NCI-H187 treated with DMSO at 0.1 percent for 48 hours (cell line): ENCODE measurements around the gene TBATA.

Experiments
- DNase-seq: peaks from one replicate; lab custom pipeline; 2025; lab: John Stamatoyannopoulos, UW

Gene TBATA

GRCh38 chr10:70807556-70807955, 22.4 kb upstream of the TBATA start:
- DNase-seq, result no peak

DNA sequence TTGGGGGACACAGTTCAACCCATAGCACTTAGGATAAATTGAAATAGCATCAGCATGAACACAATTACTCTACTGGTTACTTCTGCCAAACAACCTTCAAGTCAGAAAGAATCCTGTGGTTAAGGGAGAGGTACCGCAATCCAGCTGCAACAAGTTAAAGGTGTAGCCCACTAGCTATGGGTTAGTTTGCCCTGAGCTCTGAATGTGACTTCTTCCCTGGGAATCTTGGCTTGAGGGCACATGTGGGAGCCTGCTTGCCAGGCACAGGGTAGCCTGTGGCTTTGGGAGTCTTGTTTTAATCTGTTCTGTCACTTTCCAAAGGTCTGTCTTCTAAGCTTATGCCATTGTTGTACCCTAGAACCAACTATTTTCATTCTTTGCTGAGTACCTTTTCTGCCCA, 21.7 kb upstream of the TBATA start:
- DNase-seq, result no peak

DNA sequence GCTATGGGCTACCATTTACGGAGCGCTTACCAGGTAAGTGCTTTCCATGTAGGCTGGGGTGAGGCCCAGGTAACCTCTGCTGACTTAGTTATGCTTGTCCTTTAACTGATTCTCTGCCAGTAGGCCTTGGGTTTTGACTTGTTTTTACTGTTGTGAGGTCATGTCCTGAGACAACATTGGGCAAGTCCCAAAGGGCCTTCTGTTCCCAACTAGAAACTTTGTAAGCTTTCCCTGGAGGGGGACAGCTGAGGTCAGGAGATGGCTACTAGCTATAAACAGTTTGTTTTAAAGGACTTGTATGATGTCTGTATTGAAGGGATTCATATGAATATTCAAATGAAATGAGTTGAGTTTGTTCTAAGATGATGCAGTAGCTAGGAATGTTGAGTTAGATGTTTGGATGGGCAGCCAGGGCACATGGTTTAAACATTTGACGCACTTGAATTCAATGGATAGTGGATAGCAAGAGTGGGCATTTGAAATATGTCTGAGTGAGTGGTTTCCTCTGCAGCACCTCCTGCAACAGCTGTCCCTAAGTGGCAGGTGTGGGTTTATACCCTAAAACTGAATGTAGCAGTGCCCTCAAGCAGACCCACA, 20.5 kb upstream of the TBATA start:
- no peak for DNase-seq

DNA sequence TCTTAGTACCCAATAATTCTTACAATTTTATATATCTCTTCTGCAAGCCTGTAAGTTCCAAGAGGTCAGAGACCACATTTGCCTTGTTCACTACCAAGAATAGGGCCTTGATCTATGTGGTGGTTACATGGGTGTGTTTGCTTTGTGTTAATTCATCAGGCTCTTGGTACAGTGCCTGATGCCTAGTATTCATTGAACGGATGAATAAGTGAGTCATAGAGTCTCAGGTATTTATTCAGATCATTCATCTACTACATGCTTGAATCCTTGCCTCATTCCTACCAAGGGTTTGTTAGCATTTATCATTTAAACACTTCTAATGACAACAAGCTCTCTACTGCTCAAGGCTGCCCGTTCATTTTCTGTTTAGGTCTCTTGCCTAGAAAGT, 19.2 kb upstream of the TBATA start:
- DNase-seq, result no peak

DNA sequence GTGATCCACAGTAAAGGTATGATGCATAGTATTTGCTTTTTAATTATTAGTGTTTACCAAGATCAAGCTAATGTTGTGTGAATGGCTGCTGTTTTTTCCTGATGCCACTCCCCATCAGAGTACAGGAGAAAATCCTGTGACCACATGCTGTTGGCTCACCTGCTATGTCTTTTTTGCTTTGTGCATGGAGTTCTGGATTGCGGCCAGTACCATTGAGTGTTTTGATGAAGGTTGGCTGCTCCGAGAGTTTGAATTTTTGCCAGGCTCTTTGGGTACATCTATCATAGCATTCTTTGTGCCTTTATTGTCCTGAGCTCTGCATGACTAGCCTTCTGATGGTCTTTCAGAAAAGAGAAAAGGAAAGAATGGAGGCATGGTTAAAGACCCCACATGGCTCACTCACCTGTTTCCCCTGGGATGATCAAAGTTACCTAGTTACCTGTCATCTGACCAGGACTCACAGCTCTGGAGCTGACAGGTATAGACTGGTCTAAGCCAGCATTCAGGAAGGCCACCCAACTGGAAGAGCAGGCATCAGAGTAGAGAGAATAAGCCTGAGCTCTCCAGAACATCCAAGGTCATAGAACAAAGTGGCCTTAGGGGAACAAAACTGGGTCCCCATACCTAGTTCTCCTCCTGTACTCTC, 18.7 kb upstream of the TBATA start:
- DNase-seq, result no peak

DNA sequence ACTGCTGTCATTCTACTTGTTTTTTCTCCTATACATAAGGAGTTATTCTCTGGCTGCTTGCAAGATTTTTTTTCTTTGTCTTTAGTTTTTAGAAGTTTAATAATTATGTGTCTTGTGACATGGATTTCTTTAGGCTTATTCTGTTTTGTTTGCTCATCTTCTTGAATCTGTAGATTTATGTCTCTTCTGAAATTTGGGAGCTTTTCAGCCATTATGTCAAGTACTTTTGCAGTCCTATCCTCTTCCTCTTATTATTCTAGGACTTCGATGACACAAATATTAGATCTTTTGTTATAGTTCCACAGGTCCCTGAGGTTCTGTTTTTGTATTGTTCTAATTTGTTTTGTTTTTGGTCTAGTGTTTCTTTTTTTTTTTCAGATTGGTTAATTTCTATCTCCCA, 16.7 kb upstream of the TBATA start:
- no peak for DNase-seq

- no peak for DNase-seq
These were observed 13.9 kb upstream of the TBATA start for GRCh38 chr10:70799124-70799523.

DNA sequence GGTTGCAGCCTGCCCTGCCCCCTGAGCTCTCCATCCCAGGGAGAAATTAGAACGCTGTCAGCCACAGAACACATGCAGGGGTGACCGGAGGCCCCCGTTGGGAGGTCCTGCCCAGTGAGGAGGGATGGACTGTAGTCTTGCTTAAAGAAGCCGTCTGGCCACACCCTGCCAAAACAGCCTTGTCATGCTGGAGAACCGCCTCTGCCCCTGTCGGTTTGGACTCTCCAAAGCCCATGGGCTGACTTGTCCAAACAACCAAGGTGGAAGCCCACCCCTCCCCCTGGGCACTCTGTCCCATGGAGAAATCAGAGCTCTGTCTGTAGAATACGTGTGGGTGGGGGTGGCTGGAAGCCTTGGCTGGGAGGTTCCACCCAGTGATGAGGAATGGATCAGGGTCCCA, 12.7 kb upstream of the TBATA start:
- DNase-seq, result no peak

GRCh38 chr10:70795613-70796012, 10.4 kb upstream of the TBATA start:
- DNase-seq, result no peak

- DNase-seq, result no peak
These were observed 6.3 kb upstream of the TBATA start for GRCh38 chr10:70791386-70792039.

DNA sequence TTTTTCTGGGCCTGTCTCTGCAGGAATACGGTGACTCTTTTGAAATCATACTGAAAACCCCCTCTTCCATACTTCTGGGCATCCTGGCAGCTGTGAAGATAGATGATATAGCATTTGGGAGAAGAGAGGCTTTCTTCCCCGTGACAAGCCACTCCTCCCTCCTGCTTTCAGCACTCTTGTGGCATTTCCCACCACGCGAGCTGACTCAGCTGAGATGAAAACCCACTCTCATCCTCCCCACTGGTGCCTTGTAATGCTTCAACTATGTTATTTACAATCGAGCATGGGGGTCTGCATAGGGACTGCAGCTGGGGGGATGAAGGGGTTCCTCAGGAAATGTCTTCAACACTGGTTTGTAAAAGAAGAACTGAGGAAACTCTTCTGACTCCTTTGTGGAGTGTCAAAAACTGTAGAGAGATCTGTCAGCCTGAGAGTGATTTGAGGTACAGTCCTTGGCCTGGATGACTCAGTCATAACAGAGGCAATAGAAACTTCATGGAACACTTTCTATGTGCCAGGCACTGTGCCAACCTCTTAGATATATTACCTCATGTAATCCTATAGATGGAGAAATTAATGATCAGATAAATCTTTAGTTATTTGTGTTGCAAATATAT, 1.7 kb upstream of the TBATA start:
- no peak for DNase-seq

DNA sequence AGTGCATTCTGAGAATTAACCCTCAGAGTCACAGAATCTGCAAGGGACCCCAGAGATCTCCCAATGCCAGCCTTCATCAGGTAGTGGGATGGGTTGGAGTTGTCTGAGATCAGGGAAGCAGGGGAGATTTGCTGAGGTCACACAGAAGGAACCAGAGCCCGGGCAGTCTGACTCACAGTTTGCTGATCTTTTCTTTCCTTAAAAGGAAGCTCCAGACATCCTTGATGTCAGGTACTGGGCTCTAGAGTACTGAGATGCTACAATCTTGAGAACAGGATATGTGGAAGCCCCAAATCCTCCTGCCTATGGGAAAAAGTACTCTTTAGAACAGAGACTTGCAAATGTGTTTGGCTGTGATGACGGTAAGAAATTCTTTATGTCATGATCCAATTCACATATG, 706 bp downstream of the TBATA start:
- no peak for DNase-seq

- no peak for DNase-seq
These were observed 1.2 kb downstream of the TBATA start for GRCh38 chr10:70784016-70784415.

- no peak for DNase-seq
These were observed 2.2 kb downstream of the TBATA start for GRCh38 chr10:70782746-70783680.

DNA sequence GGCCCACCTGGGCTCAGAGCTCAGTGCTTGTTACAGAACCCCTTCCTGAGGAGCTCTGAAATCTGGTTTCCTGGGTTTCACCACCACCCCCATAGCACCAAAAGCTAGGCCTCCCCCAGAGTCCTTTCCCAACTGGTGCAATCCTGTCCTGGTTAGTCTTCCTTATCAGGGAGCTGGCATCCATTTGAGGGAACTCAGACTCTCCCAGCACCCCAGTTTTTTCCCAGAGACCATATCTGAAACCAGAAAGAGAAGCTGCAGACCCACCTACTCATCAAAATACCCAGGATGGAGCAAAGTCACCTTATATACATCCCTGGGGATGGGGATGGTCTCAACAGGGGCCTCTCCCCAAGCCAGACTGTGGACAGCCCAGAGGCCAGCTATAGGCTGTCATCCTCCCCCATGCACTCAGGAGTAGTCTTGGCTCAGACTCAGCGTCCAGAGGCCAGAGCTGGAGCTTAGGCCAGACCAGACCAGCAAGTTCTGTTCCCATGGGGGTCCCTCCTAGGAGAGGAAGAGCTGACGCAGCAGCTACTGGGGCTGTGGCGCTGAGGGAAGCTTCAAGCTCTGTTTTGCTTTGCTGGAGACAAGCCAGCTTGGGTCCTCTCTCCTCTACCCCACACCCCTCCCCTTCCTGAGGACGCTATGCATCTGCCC, 3.0 kb downstream of the TBATA start:
- DNase-seq, result no peak

GRCh38 chr10:70781461-70782051, 3.6 kb downstream of the TBATA start:
- no peak for DNase-seq

- DNase-seq, result no peak
These were observed 4.4 kb downstream of the TBATA start for GRCh38 chr10:70780772-70781171.

- no peak for DNase-seq
These were observed 4.8 kb downstream of the TBATA start for GRCh38 chr10:70780370-70780760.

- DNase-seq, result no peak
These were observed 5.4 kb downstream of the TBATA start for GRCh38 chr10:70779511-70780369.

DNA sequence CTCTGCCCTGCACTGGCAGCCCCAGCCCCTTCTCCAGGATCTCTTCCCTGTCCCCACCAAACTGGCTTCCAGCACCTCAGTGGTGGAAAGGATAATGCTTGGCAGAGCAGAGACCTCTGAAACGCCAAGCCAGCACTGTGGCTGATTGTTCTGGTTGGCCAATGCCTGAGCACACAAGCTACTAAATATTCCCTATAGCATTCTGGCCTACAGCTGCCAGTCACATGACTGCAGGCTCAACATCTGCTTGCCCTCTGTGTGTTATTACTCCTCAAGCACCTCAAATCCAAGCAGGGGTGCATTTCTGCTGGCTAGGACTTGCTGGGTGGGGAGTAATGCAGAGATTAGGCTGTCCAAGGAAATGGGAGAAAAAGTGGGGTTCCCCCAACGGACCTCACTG, 6.1 kb downstream of the TBATA start:
- no peak for DNase-seq
